Osteocyte (in vitro differentiated cells): ENCODE results near the gene AMELX. TPM values are rescaled to one million over a fixed set of nuclear protein-coding genes. Genes with fewer than 3 reads are reported as not detected.

Source experiments
- DNase-seq: peaks from one replicate; pipeline ENCODE4 v3.0.0; 2021; ENCODE audit warnings: mixed read lengths; ENCODE audit not compliant: unreplicated experiment; ENCODE audit errors: extremely low spot score
- H3K27ac Mint-ChIP-seq: one replicate; pipeline ENCODE4 v1.8.0; 2021; ENCODE audit warnings: mild to moderate bottlenecking, mixed read lengths; ENCODE audit not compliant: unreplicated experiment
- H3K27me3 Mint-ChIP-seq: one replicate; pipeline ENCODE4 v1.8.0; 2021; ENCODE audit warnings: mixed read lengths; ENCODE audit not compliant: unreplicated experiment
- H3K36me3 Mint-ChIP-seq: one replicate; pipeline ENCODE4 v1.8.0; 2021; ENCODE audit warnings: mixed read lengths; ENCODE audit not compliant: unreplicated experiment
- H3K4me1 Mint-ChIP-seq: one replicate; pipeline ENCODE4 v1.8.0; 2021; ENCODE audit warnings: mixed read lengths; ENCODE audit not compliant: unreplicated experiment
- H3K4me3 Mint-ChIP-seq: one replicate; pipeline ENCODE4 v1.8.0; 2021; ENCODE audit warnings: mild to moderate bottlenecking, moderate library complexity, mixed read lengths; ENCODE audit not compliant: unreplicated experiment
- H3K9me3 Mint-ChIP-seq: one replicate; pipeline ENCODE4 v1.8.0; 2021; ENCODE audit warnings: mixed read lengths; ENCODE audit not compliant: unreplicated experiment
- CTCF ChIP-seq: fragments of 200-600 bp; sonication (generic); IDR thresholded peaks from 2 replicates; pipeline ENCODE4 v1.5.0; 2021; ENCODE audit warnings: antibody characterized with exemption, mild to moderate bottlenecking, moderate library complexity
- total RNA-seq: library from RNA; stranded (reverse); gene quantifications from 2 replicates; pipeline ENCODE4 v1.2.1, GENCODE V29; 2021

Gene AMELX
- total RNA-seq, 1 donor from 2014 or later = not detected

GRCh38 chrX:11342673-11343072, 49.5 kb downstream of the AMELX start:
- TF ChIP-seq CTCF = no peak
- DNase-seq = no peak
- Mint-ChIP-seq H3K9me3 (peaks cover 8% of the 10 kb centered on the region), H3K36me3 (no peaks in the 10 kb centered on the region), H3K4me3 (no peak overlapping the region), H3K27ac (peak overlapping the region; percentile 9), H3K4me1 (peaks cover 14% of the 10 kb centered on the region), H3K27me3 (no peaks in the 10 kb centered on the region)

- DNase-seq = no peak
- H3K4me3 Mint-ChIP-seq = no peak overlapping the region
- no peaks in the 10 kb centered on the region for H3K36me3 Mint-ChIP-seq
These were observed 53.0 kb downstream of the AMELX start for GRCh38 chrX:11346121-11346682.

GRCh38 chrX:11347300-11347699, 54.1 kb downstream of the AMELX start:
- H3K4me3 Mint-ChIP-seq = no peak overlapping the region
- no peak for TF ChIP-seq CTCF

More at GRCh38 chrX:11346121-11346682, 53.0 kb downstream of the AMELX start:
- H3K27ac Mint-ChIP-seq = no peak overlapping the region
- peaks cover 3% of the 10 kb centered on the region for H3K9me3 Mint-ChIP-seq
- TF ChIP-seq CTCF = no peak
- H3K27me3 Mint-ChIP-seq = no peaks in the 10 kb centered on the region
- H3K4me1 Mint-ChIP-seq = peaks cover 15% of the 10 kb centered on the region

GRCh38 chrX:11349020-11349419, 55.8 kb downstream of the AMELX start:
- H3K9me3 Mint-ChIP-seq = peaks cover 7% of the 10 kb centered on the region

More at GRCh38 chrX:11347300-11347699, 54.1 kb downstream of the AMELX start:
- no peaks in the 10 kb centered on the region for H3K36me3 Mint-ChIP-seq
- DNase-seq = no peak
- H3K9me3 Mint-ChIP-seq = peaks cover 7% of the 10 kb centered on the region
- no peak overlapping the region for H3K27ac Mint-ChIP-seq
- peaks cover 9% of the 10 kb centered on the region for H3K4me1 Mint-ChIP-seq
- no peaks in the 10 kb centered on the region for H3K27me3 Mint-ChIP-seq

More at GRCh38 chrX:11349020-11349419, 55.8 kb downstream of the AMELX start:
- Mint-ChIP-seq H3K27me3 (no peaks in the 10 kb centered on the region), H3K27ac (no peak overlapping the region), H3K4me1 (peaks cover 9% of the 10 kb centered on the region), H3K36me3 (no peaks in the 10 kb centered on the region), H3K4me3 (no peak overlapping the region)
- no peak for TF ChIP-seq CTCF
- no peak for DNase-seq
